ENCODE results near the gene TMEM61.

TMEM61 gene

GRCh38 chr1:54986533-54986932, 6.1 kb downstream of the TMEM61 start:
- DNase-seq (ENCODE audit: extremely low spot score) = no peak
- no peak for TF ChIP-seq CTCF (IDR thresholded peaks at IDR 0.05; ENCODE audit: control extremely low read depth, extremely low read depth, low read depth, missing control alignments)
- ChIA-PET POLR2A (no interaction called here), CTCF (interaction anchor here (1.3 to 24.6 kb wide), 4 partner anchors 8 to 41 kb away, joined by 3 to 609 read pairs (median 18); no protein-coding TSS in a partner anchor)

- ChIA-PET CTCF (interaction anchor here (1.3 to 24.6 kb wide), 4 partner anchors 9 to 41 kb away, joined by 3 to 609 read pairs (median 18); no protein-coding TSS in a partner anchor), POLR2A (no interaction called here)
- DNase-seq (ENCODE audit: extremely low spot score) = no peak
- TF ChIP-seq CTCF (IDR thresholded peaks at IDR 0.05; ENCODE audit: control extremely low read depth, extremely low read depth, low read depth, missing control alignments) = no peak
Measured at GRCh38 chr1:54987427-54987826, 7.0 kb downstream of the TMEM61 start.

GRCh38 chr1:54987919-54988705, 7.7 kb downstream of the TMEM61 start:
- CTCF ChIA-PET = interaction anchor here (1.0 to 24.6 kb wide), 6 partner anchors 8 to 42 kb away, joined by 3 to 609 read pairs (median 4); no protein-coding TSS in a partner anchor
- DNase-seq (ENCODE audit: extremely low spot score) = no peak
- POLR2A ChIA-PET = no interaction called here
- TF ChIP-seq CTCF (IDR thresholded peaks at IDR 0.05; ENCODE audit: control extremely low read depth, extremely low read depth, low read depth, missing control alignments) = no peak

DNA sequence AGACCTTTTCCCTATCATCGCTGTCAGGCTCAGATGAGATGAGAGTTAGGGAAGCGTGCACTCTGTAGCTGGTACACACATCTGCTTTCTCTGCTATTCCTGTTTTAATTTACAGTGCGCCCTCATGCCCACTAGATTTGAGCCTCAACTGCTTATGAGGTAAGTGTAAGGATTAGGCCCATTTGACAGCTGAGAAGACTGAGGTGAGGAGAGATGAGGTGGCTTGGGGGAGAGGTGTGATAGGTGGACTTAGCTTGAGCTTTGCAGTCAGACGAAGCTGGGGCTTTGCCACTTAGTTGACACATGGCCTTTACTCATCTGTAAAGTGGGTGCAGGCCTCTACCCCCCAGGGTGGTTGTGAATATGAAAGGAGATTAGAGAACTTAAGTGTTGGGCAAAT, 8.5 kb downstream of the TMEM61 start:
- DNase-seq (ENCODE audit: extremely low spot score) = no peak
- ChIA-PET POLR2A (no interaction called here), CTCF (interaction anchor here (1.0 to 24.6 kb wide), 4 partner anchors 13 to 43 kb away, joined by 3 to 609 read pairs (median 3); no protein-coding TSS in a partner anchor)
- TF ChIP-seq CTCF (IDR thresholded peaks at IDR 0.05; ENCODE audit: control extremely low read depth, extremely low read depth, low read depth, missing control alignments) = no peak

DNA sequence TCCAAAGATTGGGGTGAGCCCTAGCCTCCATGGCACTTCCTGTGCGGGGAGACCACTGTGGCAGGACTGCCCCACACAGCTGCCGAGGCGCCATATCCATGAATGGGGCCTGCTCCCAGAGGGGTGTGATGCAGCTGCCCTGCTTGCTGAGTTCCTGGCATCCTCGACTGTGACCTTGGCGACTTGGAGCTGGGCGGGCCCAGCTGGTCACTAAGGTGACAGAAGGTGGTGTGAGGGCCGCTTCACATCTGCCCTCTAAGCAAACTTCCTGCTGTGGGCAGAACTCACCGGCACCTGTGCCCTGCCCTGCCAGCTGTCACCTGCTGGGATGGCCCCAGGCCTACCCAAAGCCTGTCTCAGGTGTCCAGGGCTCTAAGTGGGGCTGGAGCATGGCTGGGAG, 9.0 kb downstream of the TMEM61 start:
- ChIA-PET CTCF (interaction anchor here (1.4 to 24.6 kb wide), 3 partner anchors 32 to 43 kb away, joined by 3 to 609 read pairs (median 3); no protein-coding TSS in a partner anchor), POLR2A (no interaction called here)
- no peak for TF ChIP-seq CTCF (IDR thresholded peaks at IDR 0.05; ENCODE audit: control extremely low read depth, extremely low read depth, low read depth, missing control alignments)
- no peak for DNase-seq (ENCODE audit: extremely low spot score)

DNA sequence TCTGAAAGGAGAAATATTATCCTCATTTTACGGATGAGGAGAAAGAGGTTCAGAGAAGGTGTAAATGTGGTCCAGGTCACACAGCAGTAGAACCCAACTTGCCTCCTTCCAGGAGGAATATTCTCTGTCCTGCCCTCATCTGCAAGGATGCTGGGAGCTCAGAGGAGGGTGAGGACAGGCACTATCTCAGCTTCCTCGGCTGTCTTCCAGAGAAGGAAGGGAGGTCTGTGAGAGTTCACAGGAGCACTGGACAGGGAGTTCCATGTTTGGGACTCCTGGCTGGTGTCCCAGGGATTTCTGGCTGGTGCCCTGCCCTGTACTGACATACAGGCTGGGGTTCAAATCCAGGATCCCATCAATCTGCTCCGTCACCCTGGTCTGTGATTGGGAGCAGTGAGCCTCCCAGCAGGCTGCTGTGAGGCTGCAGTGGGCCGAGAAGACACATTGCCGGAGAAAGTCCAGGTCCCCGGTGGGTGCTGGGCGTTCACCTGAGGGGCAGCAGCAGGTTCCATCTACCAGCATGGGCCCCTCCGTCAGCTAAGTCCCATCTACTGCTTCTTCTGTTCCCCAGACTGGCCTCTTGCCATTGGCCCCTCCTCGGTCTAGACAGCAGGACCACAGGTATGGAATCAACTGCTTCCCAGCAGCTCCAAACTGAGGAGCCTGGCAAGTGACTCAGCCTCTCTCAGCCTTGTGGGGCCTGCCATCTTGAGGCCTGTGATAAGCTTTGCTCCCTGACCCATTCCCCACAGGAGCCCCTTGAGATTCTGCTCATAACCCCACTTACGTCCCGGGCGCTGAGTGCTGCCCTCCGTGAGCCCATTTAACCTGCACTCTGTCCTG, 9.8 kb downstream of the TMEM61 start:
- CTCF ChIA-PET = interaction anchor here (24.6 kb wide), 1 partner anchor 44 kb away, joined by 609 read pairs; no protein-coding TSS in a partner anchor
- POLR2A ChIA-PET = no interaction called here
- no peak for DNase-seq (ENCODE audit: extremely low spot score)
- no peak for TF ChIP-seq CTCF (IDR thresholded peaks at IDR 0.05; ENCODE audit: control extremely low read depth, extremely low read depth, low read depth, missing control alignments)
